Gastroesophageal sphincter (tissue), 4 donors: Measurements from ENCODE around the gene PERP. TPM values are rescaled to one million over a fixed set of nuclear protein-coding genes. Genes with fewer than 3 reads are reported as not detected.
A peak's percentile ranks its signal among the peaks of the same experiment; 100 is the strongest.

Experiments
- ATAC-seq: fragments of 150-250 bp; one replicate; pipeline ENCODE4 v1.9.1; 2016; ENCODE audit warnings: mild to moderate bottlenecking, moderate library complexity
- H3K27ac ChIP-seq, 4 donors: fragments of 200-600 bp; sonication (generic) in 3 of 4; 1 replicate in 3 of 4; 2 replicates in 1 of 4; pipeline ENCODE4 v1.5.1; 2016 to 2019
- H3K27me3 ChIP-seq: fragments of 200-600 bp; sonication (generic); one replicate; pipeline ENCODE4 v1.5.1; 2019
- H3K36me3 ChIP-seq, 2 donors: fragments of 200-600 bp; sonication (generic); one replicate each; pipeline ENCODE4 v1.5.1; 2019; ENCODE audit warnings: control low read depth in 1 of 2
- H3K4me1 ChIP-seq, 3 donors: fragments of 200-600 bp; sonication (generic); 1 replicate in 2 of 3; 2 replicates in 1 of 3; pipeline ENCODE4 v1.5.1; 2016 to 2019; ENCODE audit warnings: control low read depth in 2 of 3
- H3K4me3 ChIP-seq, 2 donors: fragments of 200-600 bp; sonication (generic); one replicate each; pipeline ENCODE4 v1.5.1; 2019; ENCODE audit warnings: mild to moderate bottlenecking in 1 of 2, moderate library complexity in 1 of 2
- H3K9me3 ChIP-seq, 3 donors: fragments of 200-600 bp; sonication (generic); one replicate each; pipeline ENCODE4 v1.5.1; 2017 to 2019; ENCODE audit warnings: control low read depth in 2 of 3
- CTCF ChIP-seq, 4 experiments: fragments of 200-600 bp in 2 of 4; fragments of 450-650 bp in 2 of 4; sonication (generic) in 1 of 4; IDR thresholded peaks; one replicate each; pipeline ENCODE4 v1.5.1; 2017 to 2019; ENCODE audit warnings: antibody characterized with exemption in 4 of 4, mild to moderate bottlenecking in 2 of 4, moderate library complexity in 2 of 4
- EP300 ChIP-seq: sonication (generic); formaldehyde crosslinking; IDR thresholded peaks from one replicate; pipeline ENCODE4 v1.6.1; 2017; ENCODE audit warnings: antibody characterized with exemption, mild to moderate bottlenecking
- POLR2A ChIP-seq, 2 donors: fragments of 450-650 bp; IDR thresholded peaks; one replicate each; pipeline ENCODE4 v1.6.1; 2017; ENCODE audit warnings: antibody characterized with exemption in 2 of 2, mild to moderate bottlenecking in 2 of 2, moderate library complexity in 1 of 2
- POLR2AphosphoS5 ChIP-seq: sonication (generic); formaldehyde crosslinking; IDR thresholded peaks from one replicate; pipeline ENCODE4 v1.6.1; 2017; ENCODE audit warnings: antibody characterized with exemption
- WGBS, 2 donors: methylation state at CpG; one replicate each; pipeline ENCODE4 v1.1.5; 2018; ENCODE audit warnings: low coverage in 1 of 2; 5-methylcytosine and 5-hydroxymethylcytosine counted together
- total RNA-seq, 4 donors: library from RNA; depleted of rRNA; stranded (reverse); fragments of >200 nt; gene quantifications; one replicate each; pipeline ENCODE4 v1.1.0, GENCODE V29; 2016

Gene PERP
- total RNA-seq, 4 donors from 2014 or later, result 20.7 to 155 (median 60.6) TPM

- Histone ChIP-seq H3K36me3 (no peaks in the 10 kb centered on the region), H3K4me1 (peaks cover 0 to 30% (median 7%) of the 10 kb centered on the region in 3 donors), H3K9me3 (no peaks in the 10 kb centered on the region), H3K27ac (no peak overlapping the region), H3K27me3 (peaks cover 10% of the 10 kb centered on the region), H3K4me3 (no peak overlapping the region)
- TF ChIP-seq EP300 (no peak), CTCF (IDR thresholded peaks at IDR 0.05) (no peak), POLR2A (IDR thresholded peaks at IDR 0.05) (no peak), POLR2AphosphoS5 (no peak)
- 68 to 71% methylated on average over 2 to 3 of the region's 3 CpGs for WGBS, 2 donors
- ATAC-seq, result no peak
Measured at GRCh38 chr6:138110229-138110628, 3.0 kb upstream of the PERP start.

- Histone ChIP-seq H3K36me3 (no peaks in the 10 kb centered on the region), H3K27me3 (peaks cover under 1% of the 10 kb centered on the region), H3K4me1 (peaks cover 0 to 36% (median 7%) of the 10 kb centered on the region in 3 donors), H3K9me3 (no peaks in the 10 kb centered on the region), H3K27ac (peak overlapping the region in 2 of 4 donors; percentile 66 to 89), H3K4me3 (no peak overlapping the region)
- ATAC-seq, result no peak
- TF ChIP-seq CTCF (IDR thresholded peaks at IDR 0.05) (peak; percentile 94 to 98 (median 96)), POLR2A (IDR thresholded peaks at IDR 0.05) (no peak)
- WGBS, 2 donors, result 28 to 29% methylated on average over 7 of the region's 7 CpGs
Measured at GRCh38 chr6:138109042-138109997, 2.1 kb upstream of the PERP start.

- Histone ChIP-seq H3K36me3 (no peaks in the 10 kb centered on the region), H3K4me3 (peak overlapping the region; percentile 80 to 83), H3K4me1 (peaks cover 0 to 37% (median 7%) of the 10 kb centered on the region in 3 donors), H3K9me3 (no peaks in the 10 kb centered on the region), H3K27ac (peak overlapping the region; percentile 73 to 89 (median 88)), H3K27me3 (no peaks in the 10 kb centered on the region)
- WGBS, 2 donors, result 8 to 15% methylated on average over 18 to 23 of the region's 24 CpGs
- ATAC-seq, result no peak
- TF ChIP-seq EP300, result no peak
Measured at GRCh38 chr6:138107752-138108592, 753 bp upstream of the PERP start.

- Histone ChIP-seq H3K4me1 (peaks cover 0 to 47% (median 7%) of the 10 kb centered on the region in 3 donors), H3K27ac (peak overlapping the region; percentile 73 to 89 (median 88)), H3K9me3 (no peaks in the 10 kb centered on the region), H3K4me3 (peak overlapping the region; percentile 80 to 83), H3K36me3 (no peaks in the 10 kb centered on the region), H3K27me3 (no peaks in the 10 kb centered on the region)
- no peak for TF ChIP-seq POLR2A (IDR thresholded peaks at IDR 0.05)
- TF ChIP-seq EP300, result no peak
- TF ChIP-seq CTCF (IDR thresholded peaks at IDR 0.05), result no peak
- no peak for TF ChIP-seq POLR2AphosphoS5
- 1 to 2% methylated on average over 7 to 10 of the region's 17 CpGs for WGBS, 2 donors
- no peak for ATAC-seq
Measured at GRCh38 chr6:138106665-138107077, 548 bp downstream of the PERP start.

- H3K4me1 ChIP-seq, result peaks cover 0 to 47% (median 7%) of the 10 kb centered on the region in 3 donors
- no peaks in the 10 kb centered on the region for H3K27me3 ChIP-seq
- peak overlapping the region; percentile 80 to 83 for H3K4me3 ChIP-seq
- H3K9me3 ChIP-seq, result no peaks in the 10 kb centered on the region
- TF ChIP-seq POLR2A (IDR thresholded peaks at IDR 0.05) (no peak), EP300 (no peak), POLR2AphosphoS5 (no peak), CTCF (IDR thresholded peaks at IDR 0.05) (no peak)
- peak overlapping the region; percentile 43 to 89 (median 88) for H3K27ac ChIP-seq
- no peak for ATAC-seq
- no peaks in the 10 kb centered on the region for H3K36me3 ChIP-seq
- 11 to 24% methylated on average over 10 of the region's 10 CpGs for WGBS, 2 donors
Measured at GRCh38 chr6:138105880-138106664, 1.1 kb downstream of the PERP start.
